Measurements from ENCODE around the gene NOLC1. TPM values are rescaled to one million over a fixed set of nuclear protein-coding genes. Genes with fewer than 3 reads are reported as not detected.

Gene NOLC1
- total and polyA plus RNA-seq, 10 of the 15 experiments (the other 5 are each of a cell fraction or from before 2014, with no cell fraction given): 91.7 to 244 (median 128) TPM

GRCh38 chr10:102121739-102122372, 30.3 kb upstream of the NOLC1 start:
- ChIA-PET RAD21 (ENCODE audit: unreplicated experiment) (no interaction called here), CTCF (interaction anchor here (0.6 to 3.0 kb wide), 6 partner anchors 10 to 635 kb away, joined by 3 to 24 read pairs (median 4); partner anchors contain the start of genes NOLC1 and PPRC1), POLR2A (interaction anchor here (0.8 kb wide), 1 partner anchor 341 kb away, joined by 4 read pairs; no protein-coding TSS in a partner anchor), SMC1A (ENCODE audit: uncharacterized antibody, unreplicated experiment) (interaction anchor here (0.9 to 1.7 kb wide), 2 partner anchors 10 to 30 kb away, joined by 3 to 4 read pairs; partner anchors contain the start of gene NOLC1)
- BruUV-seq (replicated peaks): no TSS peak
- no peak overlapping the region for H3K9ac ChIP-seq (ENCODE audit: control insufficient read depth, insufficient read depth, low read length)
- no peak overlapping the region; the same call in 1 of the 2 replicates for H2AFZ ChIP-seq (ENCODE audit: control insufficient read depth, low read depth, low read length)
- no peak for DNase-seq (ENCODE audit: low read depth, low spot score)
- in situ Hi-C loops (cut with MboI) (no loop called here), intact Hi-C loops (cut with micrococcal nuclease; ENCODE audit: unreplicated experiment) (no loop called here)
- H3K4me3 ChIP-seq: no peak overlapping the region
- H3K4me2 ChIP-seq (ENCODE audit: control insufficient read depth, insufficient read depth): peak overlapping the region; percentile 95; the same call in 1 of the 2 replicates
- no peaks in the 10 kb centered on the region; a peak in 1 of 4 replicates for H3K36me3 ChIP-seq (ENCODE audit: control insufficient read depth in 2 of 2, insufficient read depth in 2 of 2, low read length in 1 of 2)
- H3K4me1 ChIP-seq (ENCODE audit: control insufficient read depth, insufficient read depth, low read length): peaks cover 31% of the 10 kb centered on the region
- no peaks in the 10 kb centered on the region for H3K9me3 ChIP-seq (replicated peaks; ENCODE audit: control insufficient read depth, insufficient read depth, low read length)
- WGBS (ENCODE audit: insufficient coverage, insufficient replicate concordance, low lambda C conversion rate, missing lambda C conversion rate): 97% methylated on average over 6 of the region's 6 CpGs
- no peak overlapping the region for H3K27ac ChIP-seq (ENCODE audit: control insufficient read depth, insufficient read depth)
- H3K27me3 ChIP-seq (replicated peaks in 1 of 2; ENCODE audit: control insufficient read depth in 2 of 2, insufficient read depth in 2 of 2, low read length in 1 of 2): no peaks in the 10 kb centered on the region
- ATAC-seq: no peak
- peaks cover 34% of the 10 kb centered on the region for H3K79me2 ChIP-seq (ENCODE audit: control insufficient read depth, insufficient read depth, low read length)
- no peak for FAIRE-seq
- H4K20me1 ChIP-seq (ENCODE audit: control insufficient read depth, insufficient read depth): no peaks in the 10 kb centered on the region
- no peak for TF ChIP-seq ELK1 (IDR thresholded peaks at IDR 0.05; ENCODE audit: low read depth, low read length)
- no peak for TF ChIP-seq IRF4 (IDR thresholded peaks at IDR 0.05; ENCODE audit: low read depth, low read length)
- no peak for TF ChIP-seq RELB (IDR thresholded peaks at IDR 0.05; ENCODE audit: low read depth)
- TF ChIP-seq LARP7 (IDR thresholded peaks at IDR 0.05): no peak
